Liver (tissue), 3 donors: ENCODE measurements around the gene MAP2K7.

Source experiments
- FOXA1 ChIP-seq: IDR thresholded peaks from 2 replicates; pipeline ENCODE4 v1.6.1; 2016; ENCODE audit warnings: antibody characterized with exemption
- GABPA ChIP-seq, 2 donors: IDR thresholded peaks in 1 of 2; conservative IDR thresholded peaks in 1 of 2; 2 replicates each; pipeline ENCODE4 v1.6.1; 2016; ENCODE audit warnings: antibody characterized with exemption in 2 of 2, mild to moderate bottlenecking in 1 of 2, moderate library complexity in 1 of 2
- JUND ChIP-seq, 2 donors: IDR thresholded peaks; 2 replicates each; pipeline ENCODE4 v1.6.1; 2016; ENCODE audit warnings: antibody characterized with exemption in 2 of 2
- RAD21 ChIP-seq, 2 donors: IDR thresholded peaks; 2 replicates each; pipeline ENCODE4 v1.6.1; 2016; ENCODE audit warnings: antibody characterized with exemption in 2 of 2, mild to moderate bottlenecking in 2 of 2
- RXRA ChIP-seq, 2 donors: IDR thresholded peaks; 2 replicates each; pipeline ENCODE4 v1.6.1; 2017 to 2018; ENCODE audit warnings: antibody characterized with exemption in 2 of 2, mild to moderate bottlenecking in 1 of 2
- SP1 ChIP-seq: IDR thresholded peaks from 2 replicates; pipeline ENCODE4 v1.6.1; 2018; ENCODE audit warnings: antibody characterized with exemption, mild to moderate bottlenecking
- TAF1 ChIP-seq: conservative IDR thresholded peaks from 2 replicates; pipeline ENCODE4 v1.6.1; 2016; ENCODE audit warnings: antibody characterized with exemption, mild to moderate bottlenecking
- YY1 ChIP-seq: IDR thresholded peaks from 2 replicates; pipeline ENCODE4 v1.6.1; 2016; ENCODE audit warnings: antibody characterized with exemption, mild to moderate bottlenecking
- TF ChIP-seq, protein P1 (sequence below): IDR thresholded peaks from 2 replicates; pipeline ENCODE4 v1.6.1; 2016; ENCODE audit warnings: antibody characterized with exemption
- TF ChIP-seq, protein P2 (sequence below): IDR thresholded peaks from 2 replicates; pipeline ENCODE4 v1.6.1; 2016; ENCODE audit warnings: antibody characterized with exemption
- TF ChIP-seq, protein P3 (sequence below): fragments of 150-350 bp; IDR thresholded peaks from 2 replicates; pipeline ENCODE4 v1.5.1; 2017; ENCODE audit warnings: improper control_type of control experiment, low read depth, low read length; ENCODE audit not compliant: missing input control
- TF ChIP-seq, protein P4 (sequence below): IDR thresholded peaks from 2 replicates; pipeline ENCODE4 v1.6.1; 2016; ENCODE audit warnings: antibody characterized with exemption, mild to moderate bottlenecking
- TF ChIP-seq, protein P5 (sequence below): IDR thresholded peaks from 2 replicates; pipeline ENCODE4 v1.6.1; 2016; ENCODE audit warnings: antibody characterized with exemption
- donor health status: healthy.
- donor health status: healthy.

DNA sequence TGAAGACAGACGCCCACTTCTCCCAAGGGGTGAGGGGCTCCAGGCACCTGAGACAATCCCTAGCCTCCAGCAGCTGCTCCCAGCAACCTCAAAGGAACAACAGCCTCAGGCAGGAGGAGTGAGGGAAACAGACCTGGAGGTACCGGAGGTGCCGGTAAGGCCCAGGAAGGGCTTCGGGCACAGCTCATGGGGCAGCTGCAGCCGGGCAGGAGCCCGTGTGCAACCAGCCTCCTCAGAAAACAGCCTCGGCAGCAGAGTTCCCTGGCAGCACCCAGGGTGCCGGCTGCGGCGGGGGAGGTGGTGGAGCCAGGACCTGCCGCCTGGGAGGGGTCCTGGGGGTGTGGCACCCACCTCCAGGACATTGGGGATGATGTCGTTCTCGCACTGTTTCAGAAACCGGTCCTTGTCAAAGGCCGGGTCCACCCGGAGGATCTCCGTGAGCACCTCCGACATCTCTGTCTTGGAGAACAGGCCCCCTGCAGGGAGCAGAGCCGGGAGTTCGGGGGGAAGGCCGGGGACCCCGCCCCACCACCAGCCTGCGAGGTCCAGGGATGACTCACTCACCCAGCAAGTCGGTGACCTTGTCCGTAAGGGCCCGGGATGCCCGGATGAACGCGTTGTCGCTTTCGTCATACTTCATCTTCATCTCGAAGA lies 28.7 kb downstream of the MAP2K7 start:
- TF ChIP-seq YY1 (no peak), GABPA (IDR thresholded peaks at IDR 0.05 in 1 of 2, conservative IDR thresholded peaks at IDR 0.05 in 1 of 2) (no peak), RXRA (IDR thresholded peaks at IDR 0.05) (no peak), FOXA1 (no peak), SP1 (no peak), RAD21 (IDR thresholded peaks at IDR 0.05) (no peak), TAF1 (no peak), JUND (IDR thresholded peaks at IDR 0.05) (no peak)
- TF ChIP-seq, protein P1, sequence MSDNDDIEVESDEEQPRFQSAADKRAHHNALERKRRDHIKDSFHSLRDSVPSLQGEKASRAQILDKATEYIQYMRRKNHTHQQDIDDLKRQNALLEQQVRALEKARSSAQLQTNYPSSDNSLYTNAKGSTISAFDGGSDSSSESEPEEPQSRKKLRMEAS: no peak
- TF ChIP-seq, protein P2, sequence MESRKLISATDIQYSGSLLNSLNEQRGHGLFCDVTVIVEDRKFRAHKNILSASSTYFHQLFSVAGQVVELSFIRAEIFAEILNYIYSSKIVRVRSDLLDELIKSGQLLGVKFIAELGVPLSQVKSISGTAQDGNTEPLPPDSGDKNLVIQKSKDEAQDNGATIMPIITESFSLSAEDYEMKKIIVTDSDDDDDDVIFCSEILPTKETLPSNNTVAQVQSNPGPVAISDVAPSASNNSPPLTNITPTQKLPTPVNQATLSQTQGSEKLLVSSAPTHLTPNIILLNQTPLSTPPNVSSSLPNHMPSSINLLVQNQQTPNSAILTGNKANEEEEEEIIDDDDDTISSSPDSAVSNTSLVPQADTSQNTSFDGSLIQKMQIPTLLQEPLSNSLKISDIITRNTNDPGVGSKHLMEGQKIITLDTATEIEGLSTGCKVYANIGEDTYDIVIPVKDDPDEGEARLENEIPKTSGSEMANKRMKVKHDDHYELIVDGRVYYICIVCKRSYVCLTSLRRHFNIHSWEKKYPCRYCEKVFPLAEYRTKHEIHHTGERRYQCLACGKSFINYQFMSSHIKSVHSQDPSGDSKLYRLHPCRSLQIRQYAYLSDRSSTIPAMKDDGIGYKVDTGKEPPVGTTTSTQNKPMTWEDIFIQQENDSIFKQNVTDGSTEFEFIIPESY: no peak
- TF ChIP-seq, protein P3, sequence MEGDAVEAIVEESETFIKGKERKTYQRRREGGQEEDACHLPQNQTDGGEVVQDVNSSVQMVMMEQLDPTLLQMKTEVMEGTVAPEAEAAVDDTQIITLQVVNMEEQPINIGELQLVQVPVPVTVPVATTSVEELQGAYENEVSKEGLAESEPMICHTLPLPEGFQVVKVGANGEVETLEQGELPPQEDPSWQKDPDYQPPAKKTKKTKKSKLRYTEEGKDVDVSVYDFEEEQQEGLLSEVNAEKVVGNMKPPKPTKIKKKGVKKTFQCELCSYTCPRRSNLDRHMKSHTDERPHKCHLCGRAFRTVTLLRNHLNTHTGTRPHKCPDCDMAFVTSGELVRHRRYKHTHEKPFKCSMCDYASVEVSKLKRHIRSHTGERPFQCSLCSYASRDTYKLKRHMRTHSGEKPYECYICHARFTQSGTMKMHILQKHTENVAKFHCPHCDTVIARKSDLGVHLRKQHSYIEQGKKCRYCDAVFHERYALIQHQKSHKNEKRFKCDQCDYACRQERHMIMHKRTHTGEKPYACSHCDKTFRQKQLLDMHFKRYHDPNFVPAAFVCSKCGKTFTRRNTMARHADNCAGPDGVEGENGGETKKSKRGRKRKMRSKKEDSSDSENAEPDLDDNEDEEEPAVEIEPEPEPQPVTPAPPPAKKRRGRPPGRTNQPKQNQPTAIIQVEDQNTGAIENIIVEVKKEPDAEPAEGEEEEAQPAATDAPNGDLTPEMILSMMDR: no peak
- TF ChIP-seq, protein P4, sequence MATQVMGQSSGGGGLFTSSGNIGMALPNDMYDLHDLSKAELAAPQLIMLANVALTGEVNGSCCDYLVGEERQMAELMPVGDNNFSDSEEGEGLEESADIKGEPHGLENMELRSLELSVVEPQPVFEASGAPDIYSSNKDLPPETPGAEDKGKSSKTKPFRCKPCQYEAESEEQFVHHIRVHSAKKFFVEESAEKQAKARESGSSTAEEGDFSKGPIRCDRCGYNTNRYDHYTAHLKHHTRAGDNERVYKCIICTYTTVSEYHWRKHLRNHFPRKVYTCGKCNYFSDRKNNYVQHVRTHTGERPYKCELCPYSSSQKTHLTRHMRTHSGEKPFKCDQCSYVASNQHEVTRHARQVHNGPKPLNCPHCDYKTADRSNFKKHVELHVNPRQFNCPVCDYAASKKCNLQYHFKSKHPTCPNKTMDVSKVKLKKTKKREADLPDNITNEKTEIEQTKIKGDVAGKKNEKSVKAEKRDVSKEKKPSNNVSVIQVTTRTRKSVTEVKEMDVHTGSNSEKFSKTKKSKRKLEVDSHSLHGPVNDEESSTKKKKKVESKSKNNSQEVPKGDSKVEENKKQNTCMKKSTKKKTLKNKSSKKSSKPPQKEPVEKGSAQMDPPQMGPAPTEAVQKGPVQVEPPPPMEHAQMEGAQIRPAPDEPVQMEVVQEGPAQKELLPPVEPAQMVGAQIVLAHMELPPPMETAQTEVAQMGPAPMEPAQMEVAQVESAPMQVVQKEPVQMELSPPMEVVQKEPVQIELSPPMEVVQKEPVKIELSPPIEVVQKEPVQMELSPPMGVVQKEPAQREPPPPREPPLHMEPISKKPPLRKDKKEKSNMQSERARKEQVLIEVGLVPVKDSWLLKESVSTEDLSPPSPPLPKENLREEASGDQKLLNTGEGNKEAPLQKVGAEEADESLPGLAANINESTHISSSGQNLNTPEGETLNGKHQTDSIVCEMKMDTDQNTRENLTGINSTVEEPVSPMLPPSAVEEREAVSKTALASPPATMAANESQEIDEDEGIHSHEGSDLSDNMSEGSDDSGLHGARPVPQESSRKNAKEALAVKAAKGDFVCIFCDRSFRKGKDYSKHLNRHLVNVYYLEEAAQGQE: no peak
- TF ChIP-seq, protein P5, sequence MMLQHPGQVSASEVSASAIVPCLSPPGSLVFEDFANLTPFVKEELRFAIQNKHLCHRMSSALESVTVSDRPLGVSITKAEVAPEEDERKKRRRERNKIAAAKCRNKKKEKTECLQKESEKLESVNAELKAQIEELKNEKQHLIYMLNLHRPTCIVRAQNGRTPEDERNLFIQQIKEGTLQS: no peak
